PC-9 (cell line): ENCODE results near the gene TFAP2A. TPM values are rescaled to one million over a fixed set of nuclear protein-coding genes. Genes with fewer than 3 reads are reported as not detected.

ENCODE experiments used
- BruUV-seq: library from RNA; stranded (reverse); fragments of 400-500 nt; replicated peaks from 2 replicates; lab custom pipeline; 2021; lab: Mats Ljungman, UMichigan
- CTCF ChIA-PET: fragments of 300-600 bp; sonication (Branson Sonifier 250); formaldehyde crosslinking; loops from one replicate; lab custom pipeline; 2022; ENCODE audit warnings: antibody characterized with exemption; lab: Charles Lee
- POLR2A ChIA-PET: fragments of 300-600 bp; sonication (Branson Sonifier 250); formaldehyde crosslinking; loops from one replicate; lab custom pipeline; 2022; ENCODE audit warnings: antibody characterized with exemption; ENCODE audit not compliant: unreplicated experiment; lab: Charles Lee
- DNase-seq, 2 experiments: peaks; one replicate each; pipeline versions ENCODE4 v3.0.0 to v3.0.0-alpha.2; 2015 to 2022; ENCODE audit warnings: mixed read lengths in 1 of 2
- H2AFZ ChIP-seq: fragments of 200-600 bp; sonication (generic); 2 replicates; pipeline ENCODE4 v1.8.1; 2017; ENCODE audit warnings: antibody characterized with exemption
- H3F3A ChIP-seq: fragments of 200-600 bp; sonication (generic); 2 replicates; pipeline ENCODE4 v1.8.1; 2017; ENCODE audit warnings: antibody characterized with exemption, mild to moderate bottlenecking, low read depth; ENCODE audit not compliant: insufficient read depth
- H3K27ac ChIP-seq: fragments of 200-600 bp; sonication (generic); 2 replicates; pipeline ENCODE4 v1.6.1; 2016; ENCODE audit warnings: mixed run types
- H3K27me3 ChIP-seq: fragments of 200-600 bp; sonication (generic); 2 replicates; pipeline ENCODE4 v1.6.1; 2016; ENCODE audit warnings: low read depth, mixed run types; ENCODE audit not compliant: insufficient read depth
- H3K36me3 ChIP-seq: fragments of 200-600 bp; sonication (generic); 2 replicates; pipeline ENCODE4 v1.6.1; 2016; ENCODE audit warnings: low read depth, mixed run types
- H3K4me1 ChIP-seq: fragments of 200-600 bp; sonication (generic); replicated peaks from 2 replicates; pipeline ENCODE4 v1.6.1; 2016; ENCODE audit warnings: mixed run types; ENCODE audit not compliant: insufficient read depth
- H3K4me2 ChIP-seq: fragments of 200-600 bp; sonication (generic); 2 replicates; pipeline ENCODE4 v1.6.1; 2017; ENCODE audit warnings: mixed run types
- H3K4me3 ChIP-seq: fragments of 200-600 bp; sonication (generic); 2 replicates; pipeline ENCODE4 v1.6.1; 2016; ENCODE audit warnings: mixed run types
- H3K79me2 ChIP-seq: fragments of 200-600 bp; sonication (generic); 2 replicates; pipeline ENCODE4 v1.6.1; 2017; ENCODE audit warnings: low read depth, mixed run types
- H3K9me2 ChIP-seq: fragments of 200-600 bp; sonication (generic); 2 replicates; pipeline ENCODE4 v1.8.1; 2017; ENCODE audit warnings: mild to moderate bottlenecking; ENCODE audit not compliant: insufficient read depth
- H3K9me3 ChIP-seq: fragments of 200-600 bp; sonication (generic); 2 replicates; pipeline ENCODE4 v1.8.1; 2016; ENCODE audit warnings: low read depth; ENCODE audit not compliant: insufficient read depth
- H4K20me1 ChIP-seq: fragments of 200-600 bp; sonication (generic); 2 replicates; pipeline ENCODE4 v1.8.1; 2017; ENCODE audit not compliant: insufficient read depth
- CTCF ChIP-seq: fragments of 200-600 bp; sonication (generic); conservative IDR thresholded peaks from 2 replicates; pipeline ENCODE4 v1.6.1; 2017; ENCODE audit warnings: mixed run types, antibody characterized with exemption, mild to moderate bottlenecking, moderate library complexity
- EZH2 ChIP-seq: fragments of 200-600 bp; sonication (generic); IDR thresholded peaks from 2 replicates; pipeline ENCODE4 v1.8.0; 2017; ENCODE audit warnings: antibody characterized with exemption, low read depth
- intact Hi-C: fragments of 100-400 bp; cut with micrococcal nuclease; formaldehyde crosslinking; loops from one replicate; pipeline ENCODE4 v1.10.0; 2022; ENCODE audit not compliant: unreplicated experiment
- total RNA-seq: library from RNA; stranded (reverse); gene quantifications from 2 replicates; pipeline ENCODE4 v1.2.3, GENCODE V29; 2021

TFAP2A gene
- total RNA-seq, 1 experiment from 2014 or later = 43.8 TPM

GRCh38 chr6:10385524-10386132, 29.2 kb downstream of the TFAP2A start:
- TF ChIP-seq EZH2 (no peak), CTCF (no peak)
- Histone ChIP-seq H3K27me3 (no peaks in the 10 kb centered on the region), H3K4me2 (no peak overlapping the region), H3F3A (no peaks in the 10 kb centered on the region), H2AFZ (no peak overlapping the region), H3K36me3 (no peaks in the 10 kb centered on the region), H3K27ac (no peak overlapping the region), H3K9me3 (no peaks in the 10 kb centered on the region), H4K20me1 (no peaks in the 10 kb centered on the region), H3K4me1 (0 out of 2 replicates have a peak, but pooled peaks cover 5% of the 10 kb centered on the region), H3K4me3 (no peak overlapping the region), H3K79me2 (no peaks in the 10 kb centered on the region), H3K9me2 (no peaks in the 10 kb centered on the region)
- CTCF ChIA-PET = no interaction called here
- no TSS peak for BruUV-seq
- POLR2A ChIA-PET = no interaction called here
- intact Hi-C loops = no loop called here
- no peak for DNase-seq

GRCh38 chr6:10384610-10385523, 30.0 kb downstream of the TFAP2A start:
- no peak overlapping the region for H3K27ac ChIP-seq
- H4K20me1 ChIP-seq = no peaks in the 10 kb centered on the region
- H3K79me2 ChIP-seq = no peaks in the 10 kb centered on the region
- TF ChIP-seq EZH2 (no peak), CTCF (no peak)
- 0 out of 2 replicates have a peak, but pooled peaks cover 5% of the 10 kb centered on the region for H3K4me1 ChIP-seq
- no TSS peak for BruUV-seq
- CTCF ChIA-PET = no interaction called here
- H3F3A ChIP-seq = no peaks in the 10 kb centered on the region
- no peak overlapping the region for H3K4me3 ChIP-seq
- POLR2A ChIA-PET = no interaction called here
- H2AFZ ChIP-seq = no peak overlapping the region
- H3K36me3 ChIP-seq = no peaks in the 10 kb centered on the region
- intact Hi-C loops = no loop called here
- no peaks in the 10 kb centered on the region for H3K9me3 ChIP-seq
- no peak overlapping the region for H3K4me2 ChIP-seq
- H3K9me2 ChIP-seq = no peaks in the 10 kb centered on the region
- no peaks in the 10 kb centered on the region for H3K27me3 ChIP-seq
- no peak for DNase-seq

GRCh38 chr6:10384091-10384609, 30.7 kb downstream of the TFAP2A start:
- CTCF ChIA-PET = no interaction called here
- Histone ChIP-seq H3K27ac (no peak overlapping the region), H3K4me2 (peak overlapping the region; percentile 86), H3K27me3 (no peaks in the 10 kb centered on the region), H3K79me2 (no peaks in the 10 kb centered on the region), H3F3A (no peaks in the 10 kb centered on the region), H3K9me2 (no peaks in the 10 kb centered on the region), H3K9me3 (no peaks in the 10 kb centered on the region), H3K4me1 (0 out of 2 replicates have a peak, but pooled peaks cover 5% of the 10 kb centered on the region), H3K4me3 (peak overlapping the region; percentile 62; the same call in 1 of the 2 replicates), H3K36me3 (no peaks in the 10 kb centered on the region), H2AFZ (peak overlapping the region; percentile 85; the same call in 1 of the 2 replicates), H4K20me1 (no peaks in the 10 kb centered on the region)
- DNase-seq = no peak
- TF ChIP-seq CTCF (no peak), EZH2 (no peak)
- intact Hi-C loops = no loop called here
- no TSS peak for BruUV-seq
- POLR2A ChIA-PET = no interaction called here
